Right atrium auricular region (tissue), 2 donors: ENCODE data around the gene RBM4. TPM values are rescaled to one million over a fixed set of nuclear protein-coding genes. Genes with fewer than 3 reads are reported as not detected.
"Not testable (repeated sequence)": the region's sequence is repeated elsewhere in the genome, so short reads cannot be mapped to it uniquely, and the experiment has no call there.

ENCODE experiments used
- DNase-seq: peaks from one replicate; pipeline ENCODE4 v3.0.0-alpha.2; 2019; ENCODE audit warnings: low spot score
- H3K27ac ChIP-seq, 2 donors: fragments of 200-600 bp; sonication (generic); 1 replicate in 1 of 2; 2 replicates in 1 of 2; pipeline ENCODE4 v1.5.1; 2016 to 2019
- H3K27me3 ChIP-seq, 2 donors: fragments of 200-600 bp; sonication (generic); one replicate each; pipeline versions ENCODE4 v1.5.1 to v1.6.0; 2017 to 2019
- H3K36me3 ChIP-seq: fragments of 200-600 bp; sonication (generic); one replicate; pipeline ENCODE4 v1.5.1; 2016
- H3K4me1 ChIP-seq, 2 donors: fragments of 200-600 bp; sonication (generic); one replicate each; pipeline versions ENCODE4 v1.5.1 to v1.6.0; 2017 to 2019
- H3K4me3 ChIP-seq, 2 donors: fragments of 200-600 bp; sonication (generic); 1 replicate in 1 of 2; 2 replicates in 1 of 2; pipeline ENCODE4 v1.5.1; 2017 to 2019; ENCODE audit warnings: mild to moderate bottlenecking in 1 of 2, moderate library complexity in 1 of 2
- H3K9me3 ChIP-seq, 2 donors: fragments of 200-600 bp; sonication (generic); one replicate each; pipeline ENCODE4 v1.5.1; 2019
- total RNA-seq, 2 donors: library from RNA; depleted of rRNA; stranded (reverse); fragments of >200 nt; gene quantifications; one replicate each; pipeline ENCODE4 v1.1.0, GENCODE V29; 2016
- TF ChIP-seq, protein P1 (sequence below), 2 donors: fragments of 200-600 bp; sonication (generic); IDR thresholded peaks; one replicate each; pipeline ENCODE4 v1.5.1; 2019; ENCODE audit warnings: antibody characterized with exemption in 2 of 2

RBM4 gene
- total RNA-seq, 2 donors from 2014 or later, result 51.4 to 53.8 TPM

DNA sequence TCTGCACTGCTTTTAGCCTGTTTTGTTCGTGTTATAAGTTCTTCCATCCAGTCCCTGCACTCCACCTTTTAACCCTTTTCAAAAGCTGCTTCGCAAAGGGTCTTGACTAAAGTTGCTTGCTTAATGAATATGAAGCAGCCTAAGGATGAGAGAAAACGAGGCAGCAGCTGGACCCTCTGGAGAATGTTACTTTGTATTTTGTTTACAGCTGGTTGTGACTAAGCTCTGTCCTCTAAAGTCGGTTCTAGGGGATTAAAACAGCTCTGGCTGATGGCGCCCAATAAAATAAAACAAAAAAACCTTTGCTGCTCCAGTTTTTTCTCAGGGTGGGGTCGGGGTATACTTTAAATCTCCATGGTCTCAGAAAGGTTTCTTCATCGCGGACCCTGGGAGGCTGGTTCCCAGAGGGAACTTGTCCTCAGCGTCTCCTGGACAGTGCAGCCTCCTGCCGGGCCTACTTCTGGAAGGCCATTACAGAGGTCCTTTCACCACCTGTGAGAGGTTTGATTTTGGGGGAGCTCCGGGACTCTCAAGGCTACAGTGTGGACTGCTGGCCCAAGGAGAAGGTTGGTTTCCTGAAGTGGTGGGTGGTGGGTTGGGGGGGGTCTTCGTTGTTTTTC lies 836 bp upstream of the RBM4 start:
- DNase-seq, result no peak
- Histone ChIP-seq H3K27me3 (no peaks in the 10 kb centered on the region), H3K9me3 (no peaks in the 10 kb centered on the region), H3K36me3 (peaks cover 22% of the 10 kb centered on the region), H3K4me1 (peaks cover 5 to 48% of the 10 kb centered on the region in 2 donors), H3K4me3 (peak overlapping the region; percentile 73 to 89), H3K27ac (peak overlapping the region; percentile 88 to 89)
- TF ChIP-seq, protein P1, sequence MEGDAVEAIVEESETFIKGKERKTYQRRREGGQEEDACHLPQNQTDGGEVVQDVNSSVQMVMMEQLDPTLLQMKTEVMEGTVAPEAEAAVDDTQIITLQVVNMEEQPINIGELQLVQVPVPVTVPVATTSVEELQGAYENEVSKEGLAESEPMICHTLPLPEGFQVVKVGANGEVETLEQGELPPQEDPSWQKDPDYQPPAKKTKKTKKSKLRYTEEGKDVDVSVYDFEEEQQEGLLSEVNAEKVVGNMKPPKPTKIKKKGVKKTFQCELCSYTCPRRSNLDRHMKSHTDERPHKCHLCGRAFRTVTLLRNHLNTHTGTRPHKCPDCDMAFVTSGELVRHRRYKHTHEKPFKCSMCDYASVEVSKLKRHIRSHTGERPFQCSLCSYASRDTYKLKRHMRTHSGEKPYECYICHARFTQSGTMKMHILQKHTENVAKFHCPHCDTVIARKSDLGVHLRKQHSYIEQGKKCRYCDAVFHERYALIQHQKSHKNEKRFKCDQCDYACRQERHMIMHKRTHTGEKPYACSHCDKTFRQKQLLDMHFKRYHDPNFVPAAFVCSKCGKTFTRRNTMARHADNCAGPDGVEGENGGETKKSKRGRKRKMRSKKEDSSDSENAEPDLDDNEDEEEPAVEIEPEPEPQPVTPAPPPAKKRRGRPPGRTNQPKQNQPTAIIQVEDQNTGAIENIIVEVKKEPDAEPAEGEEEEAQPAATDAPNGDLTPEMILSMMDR (IDR thresholded peaks at IDR 0.05), result no peak

DNA sequence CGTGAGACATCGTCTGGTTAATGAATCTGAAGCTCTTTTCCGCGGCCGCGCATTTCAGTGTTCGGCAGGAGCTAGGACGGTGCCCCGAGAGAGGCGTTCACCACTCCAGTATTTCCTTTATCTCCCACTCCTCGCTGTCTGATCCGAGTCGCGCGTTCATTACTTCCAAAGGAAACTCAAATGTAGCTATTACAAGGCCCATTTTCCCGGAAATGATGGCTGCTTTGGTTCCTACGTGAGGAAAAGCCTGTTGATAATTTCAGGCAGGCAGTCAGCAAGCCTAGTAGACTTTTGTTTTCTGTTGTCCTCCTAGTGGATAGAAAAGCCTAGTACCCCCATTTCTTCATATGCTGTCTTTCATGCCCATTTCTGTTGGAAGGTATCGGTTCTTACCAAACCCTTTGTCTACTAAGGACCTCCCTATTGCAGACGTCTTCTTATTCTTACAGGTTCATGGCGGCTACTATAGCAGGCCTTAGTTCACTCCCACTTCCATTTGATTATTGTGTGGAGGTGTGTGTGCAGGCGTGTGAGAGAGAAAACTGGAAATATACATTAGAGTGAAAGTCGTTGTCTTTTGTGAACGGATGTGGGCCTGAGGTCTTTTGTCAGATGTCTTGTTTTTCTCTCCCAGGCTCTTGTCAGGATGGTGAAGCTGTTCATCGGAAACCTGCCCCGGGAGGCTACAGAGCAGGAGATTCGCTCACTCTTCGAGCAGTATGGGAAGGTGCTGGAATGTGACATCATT lies 737 bp downstream of the RBM4 start:
- TF ChIP-seq, protein P1 (IDR thresholded peaks at IDR 0.05), result no peak
- Histone ChIP-seq H3K9me3 (no peaks in the 10 kb centered on the region), H3K36me3 (peaks cover 31% of the 10 kb centered on the region), H3K4me1 (peaks cover 5 to 58% of the 10 kb centered on the region in 2 donors), H3K27me3 (no peaks in the 10 kb centered on the region), H3K27ac (peak overlapping the region; percentile 88 to 89), H3K4me3 (peak overlapping the region; percentile 73 to 89)
- no peak for DNase-seq

DNA sequence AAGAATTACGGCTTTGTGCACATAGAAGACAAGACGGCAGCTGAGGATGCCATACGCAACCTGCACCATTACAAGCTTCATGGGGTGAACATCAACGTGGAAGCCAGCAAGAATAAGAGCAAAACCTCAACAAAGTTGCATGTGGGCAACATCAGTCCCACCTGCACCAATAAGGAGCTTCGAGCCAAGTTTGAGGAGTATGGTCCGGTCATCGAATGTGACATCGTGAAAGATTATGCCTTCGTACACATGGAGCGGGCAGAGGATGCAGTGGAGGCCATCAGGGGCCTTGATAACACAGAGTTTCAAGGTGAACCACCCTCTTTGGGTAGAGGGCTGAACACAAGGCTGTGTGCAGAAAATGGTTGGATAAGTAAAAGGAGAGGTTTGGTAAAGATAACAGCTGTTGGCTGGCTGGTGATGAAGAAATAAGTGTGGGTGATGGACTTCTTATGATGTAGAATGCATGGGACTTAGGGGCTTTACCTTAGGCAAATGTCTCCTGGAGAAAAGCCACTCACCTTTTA lies 1.4 kb downstream of the RBM4 start:
- H3K27me3 ChIP-seq, H3K9me3 ChIP-seq, DNase-seq: not testable (repeated sequence)
- Histone ChIP-seq H3K27ac (peak overlapping the region in 1 of 2 donors; percentile 89), H3K36me3 (peaks cover 37% of the 10 kb centered on the region), H3K4me3 (peak overlapping the region; percentile 73 to 89), H3K4me1 (peaks cover 5 to 65% of the 10 kb centered on the region in 2 donors)

DNA sequence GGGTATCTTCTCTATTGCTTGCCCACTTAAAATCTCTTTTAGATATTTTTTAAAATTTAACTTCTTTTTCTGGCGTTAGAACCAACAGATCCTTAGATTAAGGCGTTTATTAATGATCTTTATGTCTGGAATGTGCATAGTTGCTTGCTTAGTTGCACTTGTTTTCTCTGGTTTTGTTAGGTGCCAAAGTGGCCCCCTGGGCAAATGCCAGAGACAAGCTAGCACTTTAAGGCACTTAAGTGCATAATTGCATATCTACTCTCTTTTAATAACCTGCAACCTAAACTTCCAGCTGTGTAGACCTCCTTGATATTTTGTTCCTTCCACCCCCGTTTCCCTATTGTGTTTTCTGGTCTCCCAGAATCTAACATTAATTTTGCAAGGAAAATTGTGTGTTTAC lies 3.3 kb downstream of the RBM4 start:
- H3K27me3 ChIP-seq, result no peaks in the 10 kb centered on the region
- peak overlapping the region; percentile 8 to 17 for H3K4me3 ChIP-seq
- TF ChIP-seq, protein P1 (IDR thresholded peaks at IDR 0.05), result no peak
- no peak for DNase-seq
- H3K27ac ChIP-seq, result peak overlapping the region in 1 of 2 donors; percentile 32
- peaks cover 5 to 84% of the 10 kb centered on the region in 2 donors for H3K4me1 ChIP-seq
- H3K36me3 ChIP-seq, result peaks cover 57% of the 10 kb centered on the region
- no peaks in the 10 kb centered on the region for H3K9me3 ChIP-seq

DNA sequence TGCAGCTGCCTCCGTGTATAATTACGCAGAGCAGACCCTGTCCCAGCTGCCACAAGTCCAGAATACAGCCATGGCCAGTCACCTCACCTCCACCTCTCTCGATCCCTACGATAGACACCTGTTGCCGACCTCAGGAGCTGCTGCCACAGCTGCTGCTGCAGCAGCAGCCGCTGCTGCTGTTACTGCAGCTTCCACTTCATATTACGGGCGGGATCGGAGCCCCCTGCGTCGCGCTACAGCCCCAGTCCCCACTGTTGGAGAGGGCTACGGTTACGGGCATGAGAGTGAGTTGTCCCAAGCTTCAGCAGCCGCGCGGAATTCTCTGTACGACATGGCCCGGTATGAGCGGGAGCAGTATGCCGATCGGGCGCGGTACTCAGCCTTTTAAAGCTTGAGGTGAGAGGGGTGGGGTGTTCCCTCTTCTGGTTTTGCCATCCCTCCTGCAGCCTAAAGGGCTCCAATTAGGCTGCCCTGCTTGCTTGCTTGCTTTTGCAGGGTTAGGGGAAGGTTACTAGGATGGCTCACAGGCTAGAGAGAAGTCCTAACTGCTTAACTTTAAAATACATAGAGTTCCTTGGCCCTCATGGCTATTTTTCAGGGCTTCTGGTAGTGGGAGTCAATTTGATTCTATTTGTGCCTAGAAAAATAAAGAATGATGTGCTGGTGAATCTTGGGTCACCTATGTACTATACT lies 5.4 kb downstream of the RBM4 start:
- peaks cover 73% of the 10 kb centered on the region for H3K36me3 ChIP-seq
- peaks cover 0 to 74% of the 10 kb centered on the region in 2 donors for H3K4me1 ChIP-seq

More for the DNA sequence above, 5.4 kb downstream of the RBM4 start:
- Histone ChIP-seq H3K27ac (no peak overlapping the region), H3K27me3 (no peaks in the 10 kb centered on the region), H3K4me3 (peak overlapping the region in 1 of 2 donors; percentile 7), H3K9me3 (no peaks in the 10 kb centered on the region)
- DNase-seq, result no peak
- TF ChIP-seq, protein P1 (IDR thresholded peaks at IDR 0.05), result no peak
